ENCODE measurements around the gene DPP7.
A peak's percentile ranks its signal among the peaks of the same experiment; 100 is the strongest.

DPP7 gene

GRCh38 chr9:137079401-137079787 lies 35.1 kb downstream of the DPP7 start:
- Histone ChIP-seq H3K9me3 (no peaks in the 10 kb centered on the region), H3K4me1 (peaks cover 18% of the 10 kb centered on the region), H3K27me3 (no peaks in the 10 kb centered on the region), H3K36me3 (peaks cover 42% of the 10 kb centered on the region), H3K4me3 (ENCODE audit: low read depth, low read length) (no peak overlapping the region)
- no peak for DNase-seq
- no peak for TF ChIP-seq CTCF (IDR thresholded peaks at IDR 0.05; ENCODE audit: low read depth, low read length)

- H3K4me1 ChIP-seq: peaks cover 17% of the 10 kb centered on the region
- no peak for TF ChIP-seq CTCF (IDR thresholded peaks at IDR 0.05; ENCODE audit: low read depth, low read length)
These were observed 35.7 kb downstream of the DPP7 start for GRCh38 chr9:137078701-137079400.

GRCh38 chr9:137077758-137078693 lies 36.5 kb downstream of the DPP7 start:
- no peaks in the 10 kb centered on the region for H3K27me3 ChIP-seq
- H3K4me3 ChIP-seq (ENCODE audit: low read depth, low read length): peak overlapping the region; percentile 71
- TF ChIP-seq CTCF (IDR thresholded peaks at IDR 0.05; ENCODE audit: low read depth, low read length): no peak
- H3K9me3 ChIP-seq: no peaks in the 10 kb centered on the region
- peak; percentile 35 for DNase-seq
- peaks cover 10% of the 10 kb centered on the region for H3K4me1 ChIP-seq
- H3K36me3 ChIP-seq: peaks cover 40% of the 10 kb centered on the region

More at GRCh38 chr9:137078701-137079400, 35.7 kb downstream of the DPP7 start:
- Histone ChIP-seq H3K9me3 (no peaks in the 10 kb centered on the region), H3K4me3 (ENCODE audit: low read depth, low read length) (peak overlapping the region; percentile 71; the same call in 1 of the 2 replicates), H3K36me3 (peaks cover 42% of the 10 kb centered on the region), H3K27me3 (no peaks in the 10 kb centered on the region)
- peak; percentile 12 for DNase-seq

- Histone ChIP-seq H3K4me3 (ENCODE audit: low read depth, low read length) (peak within 1 kb of the TSS; percentile 71), H3K27me3 (no peaks in the 10 kb centered on the region), H3K4me1 (peaks cover 8% of the 10 kb centered on the region), H3K36me3 (peaks cover 34% of the 10 kb centered on the region), H3K9me3 (no peaks in the 10 kb centered on the region)
- TF ChIP-seq CTCF (IDR thresholded peaks at IDR 0.05; ENCODE audit: low read depth, low read length): no peak
- peak; percentile 80 for DNase-seq
These were observed 37.4 kb downstream of the DPP7 start, which contains the start of gene UAP1L1 for GRCh38 chr9:137077010-137077747. TSS of gene UAP1L1 (plus strand) at chr9:137077517. CDS start at chr9:137077533, 16 bp downstream.

- Histone ChIP-seq H3K27me3 (no peaks in the 10 kb centered on the region), H3K4me3 (ENCODE audit: low read depth, low read length) (peak overlapping the region; percentile 33; the same call in 1 of the 2 replicates), H3K36me3 (peaks cover 29% of the 10 kb centered on the region), H3K9me3 (no peaks in the 10 kb centered on the region), H3K4me1 (peaks cover 11% of the 10 kb centered on the region)
- no peak for TF ChIP-seq CTCF (IDR thresholded peaks at IDR 0.05; ENCODE audit: low read depth, low read length)
- DNase-seq: no peak
These were observed 37.9 kb downstream of the DPP7 start for GRCh38 chr9:137076636-137077009.

Measured in BE2C (cell line).